GM12865 (cell line): ENCODE measurements around the gene HLCS.

ENCODE experiments used
- DNase-seq: peaks from one replicate; pipeline ENCODE4 v3.0.0; 2010; ENCODE audit warnings: low read depth
- H3K4me3 ChIP-seq: 2 replicates; pipeline ENCODE4 v1.5.1; 2011; ENCODE audit warnings: mild to moderate bottlenecking, low read depth, low read length, control low read depth
- TF ChIP-seq, protein P1 (sequence below): IDR thresholded peaks from 2 replicates; pipeline ENCODE4 v1.5.1; 2011; ENCODE audit warnings: low read length, control low read depth, low read depth, inconsistent platforms; ENCODE audit not compliant: insufficient read depth; ENCODE audit errors: missing control alignments

The HLCS gene

DNA sequence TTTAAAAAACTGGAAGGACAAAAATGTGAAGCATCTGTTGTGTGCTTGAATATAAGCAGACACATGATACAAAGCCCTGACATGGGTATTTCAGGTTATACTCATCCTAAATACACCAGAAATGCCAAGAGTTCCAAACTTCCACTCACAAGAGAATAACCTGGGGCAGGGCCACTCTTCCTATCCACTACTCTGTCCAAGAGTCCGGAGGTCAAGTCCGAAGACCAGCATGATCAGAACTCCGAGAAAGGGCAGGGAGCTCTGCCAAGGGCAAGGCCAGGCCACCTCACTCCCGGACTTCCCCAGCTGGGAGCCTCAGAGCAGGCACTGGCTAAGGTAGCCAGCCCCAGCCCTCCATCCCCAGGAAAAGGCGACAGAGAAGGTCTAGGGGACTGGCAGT lies 37.5 kb downstream of the HLCS start:
- TF ChIP-seq, protein P1, sequence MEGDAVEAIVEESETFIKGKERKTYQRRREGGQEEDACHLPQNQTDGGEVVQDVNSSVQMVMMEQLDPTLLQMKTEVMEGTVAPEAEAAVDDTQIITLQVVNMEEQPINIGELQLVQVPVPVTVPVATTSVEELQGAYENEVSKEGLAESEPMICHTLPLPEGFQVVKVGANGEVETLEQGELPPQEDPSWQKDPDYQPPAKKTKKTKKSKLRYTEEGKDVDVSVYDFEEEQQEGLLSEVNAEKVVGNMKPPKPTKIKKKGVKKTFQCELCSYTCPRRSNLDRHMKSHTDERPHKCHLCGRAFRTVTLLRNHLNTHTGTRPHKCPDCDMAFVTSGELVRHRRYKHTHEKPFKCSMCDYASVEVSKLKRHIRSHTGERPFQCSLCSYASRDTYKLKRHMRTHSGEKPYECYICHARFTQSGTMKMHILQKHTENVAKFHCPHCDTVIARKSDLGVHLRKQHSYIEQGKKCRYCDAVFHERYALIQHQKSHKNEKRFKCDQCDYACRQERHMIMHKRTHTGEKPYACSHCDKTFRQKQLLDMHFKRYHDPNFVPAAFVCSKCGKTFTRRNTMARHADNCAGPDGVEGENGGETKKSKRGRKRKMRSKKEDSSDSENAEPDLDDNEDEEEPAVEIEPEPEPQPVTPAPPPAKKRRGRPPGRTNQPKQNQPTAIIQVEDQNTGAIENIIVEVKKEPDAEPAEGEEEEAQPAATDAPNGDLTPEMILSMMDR, result no peak
- H3K4me3 ChIP-seq, result no peak overlapping the region
- DNase-seq, result no peak

DNA sequence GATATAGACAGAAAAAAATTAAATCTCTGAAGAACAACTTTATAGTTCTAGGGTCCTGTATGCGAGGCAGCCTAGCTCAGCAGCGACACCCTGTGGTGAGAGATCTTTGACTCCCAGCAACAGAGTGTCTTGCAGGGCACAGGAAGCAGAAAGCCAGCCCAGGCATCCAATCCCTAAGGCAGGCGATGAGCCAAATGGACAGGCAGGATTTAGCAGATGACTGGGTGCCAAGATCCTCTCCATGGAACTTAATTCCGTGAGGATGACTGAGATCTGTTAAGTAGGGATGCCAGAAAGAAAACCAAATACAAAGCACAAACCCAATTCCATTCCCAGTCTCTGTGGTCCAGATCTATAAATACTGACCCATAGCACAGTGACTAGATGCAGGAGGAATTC lies 38.8 kb downstream of the HLCS start:
- H3K4me3 ChIP-seq, result no peak overlapping the region
- DNase-seq, result peak; percentile 82

DNA sequence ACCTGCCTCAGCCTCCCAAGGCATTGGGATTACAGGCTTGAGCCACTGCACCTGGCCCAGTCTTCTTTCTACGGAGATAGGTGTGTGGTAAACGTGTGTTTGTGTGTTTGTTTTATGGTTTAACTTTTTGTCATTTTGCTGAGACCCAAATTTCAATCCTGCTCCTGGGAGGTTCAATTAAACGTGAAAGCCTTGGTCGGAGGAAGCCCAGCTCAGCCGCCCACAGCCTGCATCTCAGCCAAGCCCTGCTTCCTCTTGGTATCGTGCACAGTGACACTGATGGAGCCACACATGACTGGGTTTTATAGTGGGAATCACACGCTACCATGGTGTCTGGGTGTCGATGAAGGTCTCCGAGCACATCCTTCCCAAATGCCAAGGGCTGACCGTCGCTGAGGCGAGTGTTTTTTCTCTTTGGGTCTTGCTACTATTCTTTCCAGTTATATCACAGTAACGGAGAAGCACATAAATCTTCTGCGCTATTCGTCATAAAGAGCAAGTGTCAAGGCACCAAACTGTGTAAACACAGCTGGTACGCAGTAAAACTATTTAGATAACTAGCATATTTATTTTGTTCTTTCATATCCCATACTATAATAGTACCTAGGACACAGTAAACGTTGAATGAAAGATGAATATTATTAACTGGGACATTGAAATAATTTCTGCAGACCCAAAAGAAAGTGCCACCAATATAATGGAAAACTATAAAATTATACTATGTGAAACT lies 39.3 kb downstream of the HLCS start:
- TF ChIP-seq, protein P1, result no peak
- H3K4me3 ChIP-seq, result no peak overlapping the region
- DNase-seq, result no peak

More for the DNA sequence above, 38.8 kb downstream of the HLCS start:
- TF ChIP-seq, protein P1, result peak; percentile 91

DNA sequence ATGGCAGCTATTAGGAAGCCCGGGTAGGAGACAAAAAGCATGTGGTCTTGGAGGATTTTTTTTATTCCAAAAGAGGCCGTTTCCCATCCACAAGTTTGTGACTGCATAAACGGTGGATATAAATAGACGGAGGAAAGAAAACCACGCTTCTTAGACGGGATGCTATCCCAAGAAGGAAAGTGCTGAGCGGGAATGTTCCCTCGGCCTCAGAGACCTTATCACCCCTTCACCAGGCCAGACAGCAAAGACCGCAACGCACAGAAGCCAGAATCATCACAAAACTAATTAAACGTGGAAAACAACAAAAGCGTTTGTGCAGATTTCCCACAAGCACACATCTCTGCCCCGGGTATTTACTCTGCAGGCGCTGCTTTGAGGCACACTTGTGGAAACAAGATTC lies 43.2 kb downstream of the HLCS start:
- TF ChIP-seq, protein P1, result no peak
- no peak overlapping the region for H3K4me3 ChIP-seq
- no peak for DNase-seq

DNA sequence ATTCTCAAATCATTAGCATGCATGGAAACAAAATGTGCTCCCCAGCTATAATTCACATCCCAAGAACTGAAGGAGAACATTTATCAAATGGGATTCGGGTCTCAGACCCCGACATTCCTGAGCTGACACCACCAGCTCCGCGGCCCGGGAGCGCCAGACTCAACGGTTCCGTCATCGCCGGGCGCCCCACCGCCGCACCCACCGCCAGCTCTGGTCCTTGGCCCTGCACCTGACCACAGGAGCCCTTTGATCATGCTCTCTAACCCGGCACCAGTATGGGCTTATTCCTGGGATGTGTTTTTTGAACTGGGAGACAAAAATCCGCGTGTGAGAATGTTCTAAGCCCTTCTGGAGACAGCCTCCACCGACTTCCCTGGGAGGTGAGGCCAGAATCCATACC lies 43.6 kb downstream of the HLCS start:
- DNase-seq, result no peak
- TF ChIP-seq, protein P1, result no peak
- no peak overlapping the region for H3K4me3 ChIP-seq

DNA sequence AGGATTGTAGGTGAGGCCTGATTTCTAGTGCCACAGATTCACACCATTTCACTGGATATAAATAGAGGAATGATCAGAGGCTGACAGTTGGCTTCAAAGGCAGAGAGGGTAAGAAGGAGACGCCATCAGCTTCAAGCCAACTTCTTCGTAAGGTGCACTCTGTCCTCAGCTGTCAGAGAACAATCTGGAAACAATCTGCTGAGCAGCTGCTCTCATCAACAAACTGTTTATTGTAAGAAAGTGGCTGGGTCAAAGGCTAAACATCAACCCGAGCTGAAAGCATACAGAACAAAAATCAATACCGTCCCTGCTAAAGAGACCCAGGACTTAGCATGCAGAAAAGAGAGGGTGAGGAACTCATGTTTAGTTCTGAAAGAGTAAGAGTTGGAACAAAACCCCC lies 48.2 kb downstream of the HLCS start:
- H3K4me3 ChIP-seq, result no peak overlapping the region
- TF ChIP-seq, protein P1, result no peak
- DNase-seq, result no peak

DNA sequence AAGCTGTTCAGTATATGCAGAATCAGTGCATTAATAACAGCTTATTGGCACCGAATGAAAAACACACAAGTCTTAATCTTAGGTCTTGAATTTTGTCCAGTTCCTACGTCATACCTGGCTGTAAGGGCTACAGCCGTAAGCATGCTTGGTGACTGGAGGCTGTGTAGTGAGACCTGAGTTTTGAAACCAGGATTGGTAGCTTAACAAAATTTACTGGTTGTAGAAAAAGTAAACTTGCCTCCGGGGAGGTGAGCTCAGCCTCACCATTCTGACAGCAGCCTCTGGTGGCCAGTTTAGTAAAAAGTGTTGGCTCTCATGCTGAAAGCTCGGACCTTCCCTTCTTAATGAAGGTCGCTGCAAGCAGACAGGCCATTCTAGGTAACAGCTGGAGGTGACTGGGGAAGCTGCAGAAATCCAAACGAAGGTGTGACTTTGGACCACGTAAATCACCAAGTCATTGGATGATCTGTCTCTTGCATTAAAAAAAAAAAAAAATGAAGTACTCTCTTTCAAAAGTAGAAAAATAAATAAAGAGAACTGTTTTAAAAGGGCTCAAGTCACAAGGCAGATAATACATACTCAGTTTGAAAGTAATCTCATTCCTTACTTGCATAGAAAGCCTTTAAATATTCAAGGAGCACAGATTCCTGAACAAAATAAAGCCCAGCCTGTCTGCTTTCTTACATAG lies 48.9 kb downstream of the HLCS start:
- H3K4me3 ChIP-seq, result no peak overlapping the region
- DNase-seq, result peak; percentile 8
- TF ChIP-seq, protein P1, result peak; percentile 32
